ENCODE results near the gene PCNX3.

PCNX3 gene

GRCh38 chr11:65611028-65611757, 4.4 kb upstream of the PCNX3 start:
- no peak for TF ChIP-seq CTCF (conservative IDR thresholded peaks at IDR 0.05; ENCODE audit: low read depth, low read length)
- DNase-seq (ENCODE audit: low read depth): no peak
- H3K4me3 ChIP-seq (ENCODE audit: low read length): peak overlapping the region; percentile 72

GRCh38 chr11:65611758-65612603, 3.6 kb upstream of the PCNX3 start:
- no peak for DNase-seq (ENCODE audit: low read depth)
- TF ChIP-seq CTCF (conservative IDR thresholded peaks at IDR 0.05; ENCODE audit: low read depth, low read length): no peak

GRCh38 chr11:65612691-65613090, 2.9 kb upstream of the PCNX3 start:
- no peak for TF ChIP-seq CTCF (conservative IDR thresholded peaks at IDR 0.05; ENCODE audit: low read depth, low read length)
- no peak for DNase-seq (ENCODE audit: low read depth)
- peak overlapping the region; percentile 72 for H3K4me3 ChIP-seq (ENCODE audit: low read length)

More at GRCh38 chr11:65611758-65612603, 3.6 kb upstream of the PCNX3 start:
- peak overlapping the region; percentile 72 for H3K4me3 ChIP-seq (ENCODE audit: low read length)

- no peak for DNase-seq (ENCODE audit: low read depth)
- peak overlapping the region; percentile 72 for H3K4me3 ChIP-seq (ENCODE audit: low read length)
- TF ChIP-seq CTCF (conservative IDR thresholded peaks at IDR 0.05; ENCODE audit: low read depth, low read length): no peak
Measured at GRCh38 chr11:65613091-65613928, 2.3 kb upstream of the PCNX3 start.

GRCh38 chr11:65615950-65616574, 486 bp downstream of the PCNX3 start:
- peak overlapping the region; percentile 72 for H3K4me3 ChIP-seq (ENCODE audit: low read length)
- no peak for TF ChIP-seq CTCF (conservative IDR thresholded peaks at IDR 0.05; ENCODE audit: low read depth, low read length)
- DNase-seq (ENCODE audit: low read depth): no peak

- no peak for DNase-seq (ENCODE audit: low read depth)
- TF ChIP-seq CTCF (conservative IDR thresholded peaks at IDR 0.05; ENCODE audit: low read depth, low read length): no peak
- H3K4me3 ChIP-seq (ENCODE audit: low read length): peak overlapping the region; percentile 72
Measured at GRCh38 chr11:65616575-65617001, 1.0 kb downstream of the PCNX3 start.
